ENCODE measurements around the gene CCDC107. TPM values are rescaled to one million over a fixed set of nuclear protein-coding genes. Genes with fewer than 3 reads are reported as not detected.

Gene CCDC107
- total RNA-seq, 1 experiment from 2014 or later, result 34.9 TPM

DNA sequence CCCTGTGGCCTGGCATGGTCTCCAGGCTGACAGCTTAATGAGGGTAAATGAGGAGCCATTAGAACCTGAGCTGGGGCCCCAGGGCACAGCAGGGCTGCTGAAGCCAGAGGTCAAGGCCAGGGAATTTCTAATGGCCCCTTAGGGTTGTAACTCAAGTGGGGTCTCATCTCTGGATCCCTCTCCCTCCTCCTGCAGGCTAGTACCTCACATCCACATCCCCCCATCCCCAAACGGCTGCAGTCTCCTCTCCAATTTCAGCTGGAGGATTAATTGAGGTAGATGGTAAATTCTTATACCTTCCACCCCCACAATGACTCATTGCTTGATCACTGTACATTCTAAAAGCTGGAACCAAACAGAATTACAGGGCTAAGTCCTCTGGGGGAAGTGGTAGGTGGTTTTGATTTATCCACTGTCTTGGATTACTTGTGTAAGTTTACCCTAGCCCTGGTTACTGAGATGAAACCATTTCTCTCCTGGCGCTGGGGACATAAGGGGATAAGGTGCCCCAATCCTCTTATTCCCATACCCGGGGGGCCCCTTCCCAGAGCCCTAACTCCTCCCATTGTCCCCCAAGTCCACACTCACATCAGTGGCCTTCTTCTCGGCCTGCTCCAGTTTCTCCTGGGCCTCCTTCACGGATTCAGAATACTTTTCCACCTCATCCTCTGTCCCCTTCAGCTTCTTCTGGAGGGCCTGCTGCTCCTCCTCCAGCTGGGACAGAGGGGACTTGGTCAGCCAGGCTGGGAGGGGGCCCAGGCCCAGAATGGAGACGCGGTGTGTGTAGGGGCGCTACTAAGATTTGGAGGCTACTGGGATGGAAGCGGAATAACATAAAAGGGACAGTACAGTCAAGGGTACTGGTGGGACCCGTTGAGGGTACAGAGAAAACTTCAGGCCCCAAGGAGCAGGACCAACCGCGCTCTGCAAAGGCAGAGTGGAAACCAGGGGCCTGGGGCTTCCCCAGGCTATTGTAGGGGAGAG is 30.8 kb downstream of the CCDC107 start:
- Histone ChIP-seq H4K20me1 (ENCODE audit: low read length) (no peaks in the 10 kb centered on the region), H3K9ac (ENCODE audit: low read length) (peak overlapping the region; percentile 47), H3K27ac (ENCODE audit: low read length) (peak overlapping the region; percentile 87), H3K79me2 (ENCODE audit: low read length) (no peaks in the 10 kb centered on the region), H3K4me3 (ENCODE audit: low read length) (peak overlapping the region; percentile 52; the same call in 1 of the 2 replicates), H3K27me3 (ENCODE audit: low read length) (no peaks in the 10 kb centered on the region), H3K4me1 (ENCODE audit: insufficient read depth, low read length) (peaks cover 32% of the 10 kb centered on the region), H3K36me3 (ENCODE audit: low read depth, low read length) (no peaks in the 10 kb centered on the region), H3K4me2 (ENCODE audit: low read length) (peak overlapping the region; percentile 88), H3F3A (ENCODE audit: low read length, unreplicated experiment) (no peaks in the 10 kb centered on the region), H3K9me3 (ENCODE audit: low read length) (no peaks in the 10 kb centered on the region), H3K9me2 (replicated peaks; ENCODE audit: low read length) (no peaks in the 10 kb centered on the region), H2AFZ (ENCODE audit: low read length) (no peak overlapping the region)
- intact Hi-C loops (cut with micrococcal nuclease), result no loop called here
- ATAC-seq, result peak; percentile 85
- TSS peak; percentile 48 for BruUV-seq (replicated peaks)
- TF ChIP-seq EZH2phosphoT487 (IDR thresholded peaks at IDR 0.05; ENCODE audit: borderline replicate concordance, low read length) (no peak), EZH2 (IDR thresholded peaks at IDR 0.05; ENCODE audit: low read length, unreplicated experiment) (no peak)
- TF ChIP-seq, protein P1, sequence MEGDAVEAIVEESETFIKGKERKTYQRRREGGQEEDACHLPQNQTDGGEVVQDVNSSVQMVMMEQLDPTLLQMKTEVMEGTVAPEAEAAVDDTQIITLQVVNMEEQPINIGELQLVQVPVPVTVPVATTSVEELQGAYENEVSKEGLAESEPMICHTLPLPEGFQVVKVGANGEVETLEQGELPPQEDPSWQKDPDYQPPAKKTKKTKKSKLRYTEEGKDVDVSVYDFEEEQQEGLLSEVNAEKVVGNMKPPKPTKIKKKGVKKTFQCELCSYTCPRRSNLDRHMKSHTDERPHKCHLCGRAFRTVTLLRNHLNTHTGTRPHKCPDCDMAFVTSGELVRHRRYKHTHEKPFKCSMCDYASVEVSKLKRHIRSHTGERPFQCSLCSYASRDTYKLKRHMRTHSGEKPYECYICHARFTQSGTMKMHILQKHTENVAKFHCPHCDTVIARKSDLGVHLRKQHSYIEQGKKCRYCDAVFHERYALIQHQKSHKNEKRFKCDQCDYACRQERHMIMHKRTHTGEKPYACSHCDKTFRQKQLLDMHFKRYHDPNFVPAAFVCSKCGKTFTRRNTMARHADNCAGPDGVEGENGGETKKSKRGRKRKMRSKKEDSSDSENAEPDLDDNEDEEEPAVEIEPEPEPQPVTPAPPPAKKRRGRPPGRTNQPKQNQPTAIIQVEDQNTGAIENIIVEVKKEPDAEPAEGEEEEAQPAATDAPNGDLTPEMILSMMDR (conservative IDR thresholded peaks at IDR 0.05; ENCODE audit: low read depth, low read length), result no peak
- peak; percentile 86 for DNase-seq
- POLR2A ChIA-PET (ENCODE audit: unreplicated experiment), result interaction anchor here (0.5 to 0.6 kb wide), 2 partner anchors 25 to 1071 kb away, joined by 3 to 4 read pairs; no protein-coding TSS in a partner anchor
- CTCF ChIA-PET, result no interaction called here

DNA sequence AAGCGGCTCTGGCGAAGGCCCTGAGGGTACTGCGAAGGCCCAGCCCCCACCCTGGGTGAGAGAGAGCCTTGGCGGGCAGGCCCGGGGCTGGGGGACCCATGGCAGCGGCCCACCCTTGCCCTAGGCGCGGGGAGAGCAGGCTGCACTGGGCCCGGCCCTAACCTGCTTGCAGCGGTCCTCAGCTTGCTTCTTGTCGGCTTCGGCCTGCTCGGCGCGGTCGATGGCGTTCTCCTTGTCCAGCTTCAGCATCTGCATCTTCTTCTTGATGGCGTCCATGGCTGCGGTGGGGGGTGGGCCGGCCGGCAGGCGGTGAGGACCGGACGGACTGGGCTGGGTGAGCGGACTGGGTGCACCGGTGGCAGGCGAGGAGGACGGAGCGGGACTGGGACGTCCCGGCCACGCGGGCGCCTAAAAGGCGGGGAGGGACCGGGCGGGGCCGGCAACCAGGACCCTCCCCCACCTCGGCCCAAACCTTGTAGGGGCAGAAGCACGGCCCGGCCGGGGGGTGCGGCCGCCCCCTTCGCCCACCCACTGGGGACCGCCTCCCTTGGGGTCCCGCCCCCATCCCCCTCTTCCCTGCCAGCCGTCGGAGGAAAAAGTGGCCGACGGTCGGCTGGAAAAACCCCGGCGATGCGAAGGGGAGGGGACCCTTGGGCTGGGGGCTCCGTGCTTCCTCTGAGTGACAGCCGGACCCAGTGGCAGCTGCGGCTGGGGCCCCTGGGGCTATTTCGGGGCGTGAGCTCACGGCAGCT is 31.6 kb downstream of the CCDC107 start, which contains the start of gene TPM2:
Gene TPM2, minus strand, starts transcription at position 384 of the 752 bp plus-strand sequence. Its CDS starts 108 bp downstream, at position 276.
- ATAC-seq, result no peak
- H4K20me1 ChIP-seq (ENCODE audit: low read length), result no peaks in the 10 kb centered on the region
- peaks cover 32% of the 10 kb centered on the region for H3K4me1 ChIP-seq (ENCODE audit: insufficient read depth, low read length)
- POLR2A ChIA-PET (ENCODE audit: unreplicated experiment), result interaction anchor here (0.6 kb wide), 1 partner anchor 52 kb away, joined by 3 read pairs; no protein-coding TSS in a partner anchor
- no peaks in the 10 kb centered on the region for H3K27me3 ChIP-seq (ENCODE audit: low read length)
- no peaks in the 10 kb centered on the region for H3K79me2 ChIP-seq (ENCODE audit: low read length)
- H3K9me2 ChIP-seq (replicated peaks; ENCODE audit: low read length), result no peaks in the 10 kb centered on the region
- CTCF ChIA-PET, result no interaction called here
- no peaks in the 10 kb centered on the region for H3F3A ChIP-seq (ENCODE audit: low read length, unreplicated experiment)
- intact Hi-C loops (cut with micrococcal nuclease), result no loop called here
- peak within 1 kb of the TSS; percentile 87 for H3K27ac ChIP-seq (ENCODE audit: low read length)
- H3K9me3 ChIP-seq (ENCODE audit: low read length), result no peaks in the 10 kb centered on the region
- no peak for DNase-seq
- H3K4me3 ChIP-seq (ENCODE audit: low read length), result peak within 1 kb of the TSS; percentile 83
- no TSS peak for BruUV-seq (replicated peaks)
- H3K4me2 ChIP-seq (ENCODE audit: low read length), result peak within 1 kb of the TSS; percentile 88
- no peaks in the 10 kb centered on the region for H3K36me3 ChIP-seq (ENCODE audit: low read depth, low read length)
- H3K9ac ChIP-seq (ENCODE audit: low read length), result peak within 1 kb of the TSS; percentile 85
- H2AFZ ChIP-seq (ENCODE audit: low read length), result peak within 1 kb of the TSS; percentile 94
- no peak for TF ChIP-seq EZH2 (IDR thresholded peaks at IDR 0.05; ENCODE audit: low read length, unreplicated experiment)
- TF ChIP-seq, protein P1 (conservative IDR thresholded peaks at IDR 0.05; ENCODE audit: low read depth, low read length), result no peak
- TF ChIP-seq EZH2phosphoT487 (IDR thresholded peaks at IDR 0.05; ENCODE audit: borderline replicate concordance, low read length), result no peak

All from PC-3 (cell line).